ENCODE results near the gene TMEM135. TPM values are rescaled to one million over a fixed set of nuclear protein-coding genes. Genes with fewer than 3 reads are reported as not detected.

Gene TMEM135
- total and polyA plus RNA-seq, 2 donors (not counting 1 experiment from before 2014, with no cell fraction given): 2.7 to 19.5 TPM

- H3K9me3 Mint-ChIP-seq (ENCODE audit: insufficient read depth): no peaks in the 10 kb centered on the region
- Histone ChIP-seq H3K27ac (ENCODE audit: low read length in 2 of 2) (no peak overlapping the region), H2AFZ (ENCODE audit: insufficient read depth, low read depth, low read length, poor library complexity, severe bottlenecking) (no peak overlapping the region), H3K36me3 (replicated peaks in 1 of 2; ENCODE audit: control extremely low read depth in 1 of 2, control insufficient read depth in 1 of 2, extremely low read depth in 1 of 2, insufficient read depth in 2 of 2, low read length in 1 of 2) (peaks cover 2 to 4% of the 10 kb centered on the region in 2 experiments), H3K4me3 (ENCODE audit: control extremely low read depth in 1 of 5, extremely low read depth in 1 of 5, insufficient read depth in 1 of 5, low read depth in 2 of 5, low read length in 4 of 5) (no peak overlapping the region), H3K4me2 (replicated peaks; ENCODE audit: low read depth, low read length, poor library complexity, severe bottlenecking) (no peak overlapping the region), H3K4me1 (ENCODE audit: control insufficient read depth in 2 of 2, insufficient read depth in 2 of 2, low read length in 2 of 2) (no peaks in the 10 kb centered on the region), H3K9me3 (ENCODE audit: control extremely low read depth in 1 of 3, control insufficient read depth in 2 of 3, insufficient read depth in 1 of 3, low read length in 2 of 3) (no peaks in the 10 kb centered on the region), H3K27me3 (replicated peaks in 1 of 4; ENCODE audit: control extremely low read depth in 1 of 4, control insufficient read depth in 3 of 4, insufficient read depth in 4 of 4, low read length in 3 of 4) (no peaks in the 10 kb centered on the region), H4K20me1 (ENCODE audit: control insufficient read depth, insufficient read depth, low read length, poor library complexity, severe bottlenecking) (no peaks in the 10 kb centered on the region), H3K79me2 (ENCODE audit: control insufficient read depth, insufficient read depth, low read length) (no peaks in the 10 kb centered on the region), H3K9ac (ENCODE audit: low read length) (no peak overlapping the region)
- TF ChIP-seq EZH2 (IDR thresholded peaks at IDR 0.05; ENCODE audit: borderline replicate concordance, insufficient read depth, low read depth, low read length, poor library complexity, severe bottlenecking) (no peak), CTCF (IDR thresholded peaks at IDR 0.05) (no peak)
- H3K27me3 Mint-ChIP-seq: no peaks in the 10 kb centered on the region
- no peak for ATAC-seq (ENCODE audit: low read depth)
- no CpG with 5 or more reads among the region's 1 CpG for WGBS (ENCODE audit: insufficient coverage)
- H3K27ac Mint-ChIP-seq: no peak overlapping the region
- no peak for DNase-seq
- intact Hi-C loops (cut with micrococcal nuclease): no loop called here
- no peak overlapping the region for H3K4me3 Mint-ChIP-seq
- no peaks in the 10 kb centered on the region for H3K4me1 Mint-ChIP-seq
- CTCF ChIA-PET: interaction anchor here (2.8 kb wide), 1 partner anchor 9 kb away, joined by 14 read pairs; no protein-coding TSS in a partner anchor
- POLR2A ChIA-PET: no interaction called here
Observed at GRCh38 chr11:87299041-87299481, 261.3 kb downstream of the TMEM135 start.

GRCh38 chr11:87300640-87301380 is 263.1 kb downstream of the TMEM135 start:
- CTCF ChIA-PET: interaction anchor here (1.2 to 2.8 kb wide), 3 partner anchors 11 to 361 kb away, joined by 4 to 14 read pairs (median 4); no protein-coding TSS in a partner anchor
- H3K27ac Mint-ChIP-seq: no peak overlapping the region
- no peaks in the 10 kb centered on the region for H3K4me1 Mint-ChIP-seq
- no peak overlapping the region for H2AFZ ChIP-seq (ENCODE audit: insufficient read depth, low read depth, low read length, poor library complexity, severe bottlenecking)
- no peak for TF ChIP-seq CTCF (IDR thresholded peaks at IDR 0.05)
- TF ChIP-seq EZH2 (IDR thresholded peaks at IDR 0.05; ENCODE audit: borderline replicate concordance, insufficient read depth, low read depth, low read length, poor library complexity, severe bottlenecking): no peak
- WGBS (ENCODE audit: insufficient coverage): 90% methylated on average over 2 of the region's 3 CpGs
- H4K20me1 ChIP-seq (ENCODE audit: control insufficient read depth, insufficient read depth, low read length, poor library complexity, severe bottlenecking): no peaks in the 10 kb centered on the region
- H3K4me3 Mint-ChIP-seq: no peak overlapping the region
- no peak overlapping the region for H3K4me3 ChIP-seq (ENCODE audit: control extremely low read depth in 1 of 5, extremely low read depth in 1 of 5, insufficient read depth in 1 of 5, low read depth in 2 of 5, low read length in 4 of 5)
- H3K9me3 ChIP-seq (ENCODE audit: control extremely low read depth in 1 of 3, control insufficient read depth in 2 of 3, insufficient read depth in 1 of 3, low read length in 2 of 3): no peaks in the 10 kb centered on the region
- no peaks in the 10 kb centered on the region for H3K79me2 ChIP-seq (ENCODE audit: control insufficient read depth, insufficient read depth, low read length)
- H3K27me3 ChIP-seq (replicated peaks in 1 of 4; ENCODE audit: control extremely low read depth in 1 of 4, control insufficient read depth in 3 of 4, insufficient read depth in 4 of 4, low read length in 3 of 4): no peaks in the 10 kb centered on the region
- POLR2A ChIA-PET: no interaction called here
- H3K9me3 Mint-ChIP-seq (ENCODE audit: insufficient read depth): no peaks in the 10 kb centered on the region
- peaks cover 2 to 4% of the 10 kb centered on the region in 2 experiments for H3K36me3 ChIP-seq (replicated peaks in 1 of 2; ENCODE audit: control extremely low read depth in 1 of 2, control insufficient read depth in 1 of 2, extremely low read depth in 1 of 2, insufficient read depth in 2 of 2, low read length in 1 of 2)
- intact Hi-C loops (cut with micrococcal nuclease): no loop called here
- DNase-seq: no peak
- no peak overlapping the region for H3K27ac ChIP-seq (ENCODE audit: low read length in 2 of 2)
- H3K4me2 ChIP-seq (replicated peaks; ENCODE audit: low read depth, low read length, poor library complexity, severe bottlenecking): no peak overlapping the region
- no peaks in the 10 kb centered on the region for H3K27me3 Mint-ChIP-seq
- no peaks in the 10 kb centered on the region for H3K4me1 ChIP-seq (ENCODE audit: control insufficient read depth in 2 of 2, insufficient read depth in 2 of 2, low read length in 2 of 2)
- no peak for ATAC-seq (ENCODE audit: low read depth)
- no peak overlapping the region for H3K9ac ChIP-seq (ENCODE audit: low read length)
